NB4 (cell line): ENCODE measurements around the gene NEU1.

Source experiments
- POLR2A ChIP-seq: IDR thresholded peaks from 2 replicates; pipeline ENCODE4 v1.6.1; 2011; ENCODE audit warnings: mild to moderate bottlenecking; ENCODE audit not compliant: insufficient read length; ENCODE audit errors: extremely low read depth
- TF ChIP-seq, protein P1 (sequence below): IDR thresholded peaks from one replicate; pipeline ENCODE4 v1.5.1; 2012; ENCODE audit warnings: low read depth, low read length

GRCh38 chr6:31899882-31900722 is 37.5 kb upstream of the NEU1 start:
- TF ChIP-seq, protein P1, sequence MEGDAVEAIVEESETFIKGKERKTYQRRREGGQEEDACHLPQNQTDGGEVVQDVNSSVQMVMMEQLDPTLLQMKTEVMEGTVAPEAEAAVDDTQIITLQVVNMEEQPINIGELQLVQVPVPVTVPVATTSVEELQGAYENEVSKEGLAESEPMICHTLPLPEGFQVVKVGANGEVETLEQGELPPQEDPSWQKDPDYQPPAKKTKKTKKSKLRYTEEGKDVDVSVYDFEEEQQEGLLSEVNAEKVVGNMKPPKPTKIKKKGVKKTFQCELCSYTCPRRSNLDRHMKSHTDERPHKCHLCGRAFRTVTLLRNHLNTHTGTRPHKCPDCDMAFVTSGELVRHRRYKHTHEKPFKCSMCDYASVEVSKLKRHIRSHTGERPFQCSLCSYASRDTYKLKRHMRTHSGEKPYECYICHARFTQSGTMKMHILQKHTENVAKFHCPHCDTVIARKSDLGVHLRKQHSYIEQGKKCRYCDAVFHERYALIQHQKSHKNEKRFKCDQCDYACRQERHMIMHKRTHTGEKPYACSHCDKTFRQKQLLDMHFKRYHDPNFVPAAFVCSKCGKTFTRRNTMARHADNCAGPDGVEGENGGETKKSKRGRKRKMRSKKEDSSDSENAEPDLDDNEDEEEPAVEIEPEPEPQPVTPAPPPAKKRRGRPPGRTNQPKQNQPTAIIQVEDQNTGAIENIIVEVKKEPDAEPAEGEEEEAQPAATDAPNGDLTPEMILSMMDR: no peak
- no peak for TF ChIP-seq POLR2A
